NCI-H2107 treated with DMSO at 0.1 percent for 48 hours (cell line): Measurements from ENCODE around the gene TAGLN.
"Not testable (repeated sequence)": the region's sequence is repeated elsewhere in the genome, so short reads cannot be mapped to it uniquely, and the experiment has no call there.

Experiments
- DNase-seq: peaks from one replicate; lab custom pipeline; 2025; ENCODE audit not compliant: unreplicated experiment; lab: John Stamatoyannopoulos, UW

The TAGLN gene

GRCh38 chr11:117195761-117196160 is 3.4 kb upstream of the TAGLN start:
- DNase-seq = no peak

- no peak for DNase-seq
Measured at GRCh38 chr11:117197006-117197405, 2.2 kb upstream of the TAGLN start.

- no peak for DNase-seq
Measured at GRCh38 chr11:117197516-117198456, 1.4 kb upstream of the TAGLN start.

GRCh38 chr11:117198613-117199012 is 557 bp upstream of the TAGLN start:
- no peak for DNase-seq

GRCh38 chr11:117199916-117200812 is 994 bp downstream of the TAGLN start:
- DNase-seq = no peak

GRCh38 chr11:117200813-117201657 is 1.9 kb downstream of the TAGLN start:
- DNase-seq = no peak

- no peak for DNase-seq
Measured at GRCh38 chr11:117201658-117202305, 2.6 kb downstream of the TAGLN start.

GRCh38 chr11:117202386-117203068 is 3.4 kb downstream of the TAGLN start:
- DNase-seq = no peak

GRCh38 chr11:117203069-117203407 is 3.9 kb downstream of the TAGLN start:
- DNase-seq = no peak

- DNase-seq = no peak
Measured at GRCh38 chr11:117204283-117205080, 5.3 kb downstream of the TAGLN start.

GRCh38 chr11:117205211-117205818 is 6.1 kb downstream of the TAGLN start:
- DNase-seq = no peak

GRCh38 chr11:117206111-117206510 is 6.9 kb downstream of the TAGLN start:
- not testable (repeated sequence) for DNase-seq

- DNase-seq = not testable (repeated sequence)
Measured at GRCh38 chr11:117206859-117207258, 7.7 kb downstream of the TAGLN start.

- not testable (repeated sequence) for DNase-seq
Measured at GRCh38 chr11:117207481-117207880, 8.3 kb downstream of the TAGLN start.

- DNase-seq = not testable (repeated sequence)
Measured at GRCh38 chr11:117208710-117209109, 9.5 kb downstream of the TAGLN start.

- not testable (repeated sequence) for DNase-seq
Measured at GRCh38 chr11:117209351-117210125, 10.4 kb downstream of the TAGLN start.

GRCh38 chr11:117210620-117211019 is 11.4 kb downstream of the TAGLN start:
- DNase-seq = no peak
